Measurements from ENCODE around the gene CFAP20DC.

GRCh38 chr3:58754074-58754473 is 295.8 kb downstream of the CFAP20DC start:
- TF ChIP-seq POLR2A (IDR thresholded peaks at IDR 0.05) = no peak
- TF ChIP-seq CTCF (IDR thresholded peaks at IDR 0.05) = no peak
- no peak for TF ChIP-seq POLR2AphosphoS5 (IDR thresholded peaks at IDR 0.05; ENCODE audit: insufficient read depth in 1 of 2, low read depth in 1 of 2)

Data from vagina (tissue), 2 donors.